Activated gamma-delta T cell (primary cell): ENCODE results near the gene ASIC4.

ENCODE experiments used
- DNase-seq: peaks from one replicate; lab custom pipeline; 2025; lab: John Stamatoyannopoulos, UW

ASIC4 gene

DNA sequence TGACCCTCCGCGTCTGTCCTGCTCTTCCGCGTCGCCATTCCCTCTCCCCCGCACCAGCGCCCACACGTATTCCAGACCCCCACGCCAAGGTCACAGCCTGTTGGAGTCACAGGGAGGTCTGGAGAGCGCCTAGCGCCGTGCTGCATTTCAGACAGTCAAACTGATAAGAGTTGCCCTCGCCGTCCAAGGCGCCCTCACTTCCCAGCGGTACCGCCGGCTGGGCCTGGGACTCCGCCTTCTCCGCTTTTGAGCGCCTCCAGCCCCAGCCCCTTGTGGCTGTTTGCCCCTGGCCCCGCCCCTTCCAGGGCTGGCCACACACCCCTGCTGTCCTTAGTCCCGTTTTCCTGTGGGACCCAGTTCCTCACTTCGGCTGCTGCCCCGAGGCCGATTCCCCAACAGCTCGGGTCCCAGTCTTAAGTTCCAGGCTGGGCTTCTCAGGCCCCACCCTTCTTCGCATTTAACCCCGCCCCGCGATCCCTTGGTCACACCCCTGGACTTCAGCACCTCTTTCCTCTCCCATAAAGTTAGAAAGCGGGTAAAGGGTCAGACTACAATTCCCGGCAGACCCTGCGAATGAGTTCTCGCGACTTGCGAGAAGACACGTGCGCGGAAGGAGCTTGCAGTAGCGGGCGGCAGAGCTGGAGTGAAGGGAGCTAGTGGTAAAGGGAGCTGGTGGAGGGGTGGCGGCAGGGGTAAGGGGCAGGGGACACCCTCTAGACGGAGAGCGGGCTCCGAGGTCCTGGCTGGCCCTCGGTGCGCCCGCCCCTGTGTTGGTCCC, 15.8 kb upstream of the ASIC4 start, which contains the start of gene GMPPA:
TSS of gene GMPPA (plus strand) at position 612 of the 778 bp plus-strand sequence. CDS start 1,085 bp downstream, outside the sequence.
- peak; percentile 49 for DNase-seq

DNA sequence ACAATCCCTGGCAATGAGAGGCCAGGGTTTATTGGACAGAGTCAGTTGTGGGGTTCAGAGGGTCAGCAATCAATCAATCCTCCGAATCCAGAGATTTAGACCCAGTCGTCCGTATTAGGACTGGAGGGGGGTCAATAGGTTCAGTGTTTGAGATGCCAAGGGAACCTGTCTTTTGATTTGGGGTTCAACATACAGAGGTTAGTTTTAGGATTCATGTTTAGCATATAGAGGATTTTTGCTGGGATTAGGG, 15.3 kb upstream of the ASIC4 start:
- no peak for DNase-seq

DNA sequence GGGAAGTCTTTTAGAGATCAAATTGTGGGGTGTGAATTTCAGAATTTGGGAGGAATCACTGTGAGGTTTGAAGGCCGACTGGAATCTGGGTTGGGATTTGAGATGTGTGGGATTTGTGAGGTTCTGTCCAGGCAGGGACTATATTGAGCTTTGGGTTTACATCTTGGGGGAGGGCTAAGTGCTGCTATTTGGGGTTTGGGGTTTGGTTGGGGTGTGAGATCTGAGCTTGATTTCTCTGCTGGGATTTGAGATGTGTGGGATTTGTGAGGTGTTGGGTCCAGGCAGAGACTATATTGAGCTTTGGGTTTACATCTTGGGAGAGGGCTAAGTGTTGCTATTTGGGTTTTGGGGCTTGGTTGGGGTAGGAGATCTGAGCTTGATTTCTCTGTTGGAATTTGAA, 14.7 kb upstream of the ASIC4 start:
- no peak for DNase-seq

DNA sequence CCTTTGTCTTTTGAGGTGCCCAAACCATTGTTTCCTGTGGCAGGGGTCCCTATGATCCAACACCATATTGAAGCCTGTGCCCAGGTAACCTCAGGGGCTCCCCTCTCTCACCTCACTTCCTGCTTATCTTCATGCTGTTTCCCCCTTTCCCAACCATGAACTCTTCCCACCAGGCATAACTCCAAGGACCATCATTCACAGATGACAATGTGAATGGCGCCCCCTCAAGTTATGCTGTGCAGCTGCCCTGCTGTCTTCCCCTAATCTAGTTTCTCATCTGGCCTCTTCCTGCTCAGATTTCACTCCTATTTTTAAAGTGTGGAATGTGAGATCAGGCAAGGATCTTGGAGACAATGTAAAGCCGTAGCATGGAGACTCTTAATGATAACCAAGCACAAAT, 14.1 kb upstream of the ASIC4 start:
- no peak for DNase-seq

DNA sequence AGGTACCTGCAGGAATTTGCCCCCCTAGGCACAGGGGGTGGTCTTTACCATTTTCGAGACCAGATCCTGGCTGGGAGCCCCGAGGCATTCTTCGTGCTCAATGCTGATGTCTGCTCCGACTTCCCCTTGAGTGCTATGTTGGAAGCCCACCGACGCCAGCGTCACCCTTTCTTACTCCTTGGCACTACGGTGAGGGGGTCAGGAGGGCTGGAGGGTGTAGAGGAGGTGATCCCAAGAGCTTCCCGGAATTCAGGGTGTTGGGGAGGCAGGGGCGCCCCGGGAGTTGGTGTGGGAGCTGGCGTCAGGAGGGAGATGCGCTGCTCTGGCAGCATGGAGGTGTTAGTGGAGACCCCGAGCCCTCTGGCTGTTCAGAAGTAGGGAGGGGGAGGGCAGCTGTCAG, 12.4 kb upstream of the ASIC4 start:
- no peak for DNase-seq

DNA sequence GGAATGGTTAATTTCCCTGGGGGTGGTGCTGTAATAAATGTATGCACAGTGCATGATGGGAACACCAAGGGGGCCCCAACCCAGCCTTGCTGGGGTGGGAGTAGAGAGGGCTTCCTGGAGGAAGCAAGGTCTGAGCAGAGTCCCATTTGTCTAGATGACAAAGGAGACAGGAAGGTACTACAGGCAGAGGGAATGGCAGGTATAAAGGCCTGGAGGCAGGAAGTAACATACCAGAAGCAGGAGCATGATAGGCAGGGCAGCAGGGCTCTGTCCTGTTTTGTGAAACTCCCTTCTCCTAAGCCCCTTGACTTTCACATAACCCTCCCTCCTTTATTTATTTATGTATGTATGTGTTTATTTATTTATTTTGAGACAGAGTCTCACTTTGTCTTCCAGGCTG, 11.7 kb upstream of the ASIC4 start:
- no peak for DNase-seq

DNA sequence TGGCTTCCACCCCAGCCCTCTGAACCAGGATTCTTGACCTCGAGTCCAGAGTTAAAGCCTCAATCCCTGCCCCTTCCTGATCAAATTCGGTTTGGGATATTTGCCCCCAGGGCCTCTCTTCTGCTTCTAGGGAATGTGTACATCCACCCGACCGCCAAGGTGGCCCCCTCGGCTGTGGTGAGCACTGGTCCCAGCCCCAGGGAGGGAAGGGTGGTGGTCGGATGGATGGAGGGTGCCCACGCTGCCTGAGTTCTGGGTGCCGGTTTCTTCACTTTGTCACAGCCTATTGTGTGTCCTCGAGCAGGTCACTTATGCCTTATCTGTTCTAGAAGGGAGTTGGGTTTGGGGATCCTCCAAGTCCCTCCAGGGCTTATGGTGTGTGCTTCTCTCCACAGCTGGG, 8.7 kb upstream of the ASIC4 start:
- DNase-seq: no peak

DNA sequence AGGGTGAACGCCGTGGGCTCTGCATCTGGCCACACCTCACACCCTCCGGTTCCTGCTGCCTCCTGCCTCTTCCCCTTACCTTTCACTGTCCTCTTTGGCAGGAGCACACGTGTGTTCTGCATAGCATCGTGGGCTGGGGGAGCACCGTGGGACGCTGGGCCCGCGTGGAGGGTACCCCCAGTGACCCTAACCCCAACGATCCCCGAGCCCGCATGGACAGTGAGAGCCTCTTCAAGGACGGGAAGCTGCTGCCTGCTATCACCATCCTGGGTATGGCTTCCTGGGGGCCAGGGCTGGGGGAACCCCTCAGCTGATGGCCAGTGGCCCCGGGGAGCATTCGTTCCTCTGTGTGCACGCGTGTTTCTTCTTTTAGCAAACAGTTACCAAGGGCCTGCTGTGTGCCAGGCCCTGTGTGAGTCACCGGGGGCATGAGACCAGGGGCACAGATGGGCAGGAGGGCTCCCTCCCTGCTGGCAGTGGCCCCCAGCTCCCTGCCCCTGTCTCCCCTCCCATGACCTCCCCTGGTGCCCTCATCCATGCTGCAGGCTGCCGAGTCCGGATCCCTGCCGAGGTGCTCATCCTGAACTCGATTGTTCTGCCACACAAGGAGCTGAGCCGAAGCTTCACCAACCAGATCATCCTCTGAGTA, 8.0 kb upstream of the ASIC4 start:
- DNase-seq: no peak

DNA sequence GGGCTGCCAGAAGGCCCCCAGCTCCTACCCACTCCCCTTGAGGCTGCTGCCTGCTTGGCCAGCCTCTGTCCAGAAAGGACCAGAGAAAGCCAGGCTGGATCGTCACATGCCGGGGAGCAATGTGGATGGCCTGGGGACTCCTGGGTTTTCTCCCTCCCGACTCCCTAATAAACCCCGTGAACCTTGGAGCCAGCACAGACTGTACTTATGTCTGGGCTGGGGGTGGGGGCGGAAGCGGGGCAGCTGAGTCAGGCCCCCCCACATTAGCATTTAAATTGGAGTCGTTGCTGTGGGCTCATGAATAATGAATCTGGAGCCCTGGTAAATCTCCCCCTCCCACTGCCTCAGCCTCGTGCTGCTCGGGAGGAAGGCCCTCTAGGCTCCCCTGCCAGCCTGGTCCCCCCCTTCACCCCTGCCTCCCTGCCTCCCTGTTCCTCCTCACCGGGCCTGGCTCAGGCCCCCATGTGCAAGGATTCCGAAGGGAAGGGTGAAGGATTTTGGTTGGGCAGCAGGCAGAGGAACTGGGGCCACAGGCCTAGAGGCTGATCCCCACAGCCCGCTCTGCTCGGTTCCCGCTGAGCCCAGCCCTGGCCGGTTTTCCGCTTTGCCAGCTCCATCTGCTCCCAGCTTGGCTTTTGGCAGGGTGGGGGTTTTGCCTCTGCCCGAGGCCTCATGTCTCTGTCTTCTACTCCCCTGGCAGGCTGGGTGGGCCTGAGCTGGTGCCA, 7.3 kb upstream of the ASIC4 start:
- DNase-seq: no peak

DNA sequence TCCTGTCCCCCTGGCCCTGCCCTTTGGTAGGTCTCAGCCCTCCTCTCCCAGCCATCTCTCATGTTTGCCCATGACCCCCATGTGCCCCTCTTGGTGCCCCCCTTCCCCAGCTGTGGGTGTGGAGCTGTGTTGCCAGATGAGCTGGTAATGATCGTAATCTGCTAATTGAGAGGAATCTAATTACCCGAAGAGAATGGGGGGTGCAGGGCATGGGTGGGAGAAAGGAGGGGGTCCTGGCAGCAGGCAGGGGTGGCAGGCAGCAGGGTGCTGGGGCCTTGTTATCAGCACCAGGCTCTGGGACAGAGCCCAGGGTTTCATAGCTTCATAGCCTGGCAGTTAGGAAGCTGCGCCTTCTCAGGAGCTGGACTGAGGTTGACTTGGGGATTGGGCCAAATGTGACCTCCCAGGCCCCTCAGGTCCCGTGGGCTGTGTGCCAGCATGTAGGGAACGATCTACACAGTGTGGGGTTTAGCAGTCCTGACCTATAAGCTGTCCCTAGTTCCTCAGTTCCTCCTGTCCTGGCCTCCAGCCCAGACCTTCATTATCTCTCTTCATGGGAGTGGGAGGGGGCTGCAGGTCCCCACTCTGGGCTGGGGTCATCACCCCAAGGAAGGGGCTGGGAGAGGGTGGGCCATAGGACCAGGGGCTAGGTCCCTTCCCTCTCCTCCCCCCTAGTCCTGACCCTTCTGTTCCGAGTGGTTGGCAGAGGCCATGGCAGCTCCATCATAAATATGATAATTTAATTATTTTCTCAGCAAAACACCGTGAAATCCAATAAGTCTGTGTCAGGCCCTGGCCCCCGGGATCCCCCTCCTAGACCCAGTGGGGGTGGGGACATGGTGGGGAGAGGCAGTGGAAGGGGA, 6.5 kb upstream of the ASIC4 start:
- no peak for DNase-seq

DNA sequence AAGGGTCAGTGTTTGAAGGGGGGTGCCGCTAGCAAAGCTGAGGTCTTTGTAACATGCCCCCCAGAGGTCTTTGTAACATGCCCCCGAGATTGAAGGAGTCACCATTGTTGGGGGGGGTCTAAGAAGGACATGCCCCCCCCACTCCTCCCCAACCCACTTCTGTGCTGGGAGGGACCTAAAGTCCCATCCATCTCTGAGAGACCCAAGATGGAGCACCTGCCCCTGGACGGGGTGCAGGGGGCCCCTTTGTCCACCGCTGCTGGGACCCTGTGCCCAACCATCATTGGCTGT, 5.9 kb upstream of the ASIC4 start:
- no peak for DNase-seq

DNA sequence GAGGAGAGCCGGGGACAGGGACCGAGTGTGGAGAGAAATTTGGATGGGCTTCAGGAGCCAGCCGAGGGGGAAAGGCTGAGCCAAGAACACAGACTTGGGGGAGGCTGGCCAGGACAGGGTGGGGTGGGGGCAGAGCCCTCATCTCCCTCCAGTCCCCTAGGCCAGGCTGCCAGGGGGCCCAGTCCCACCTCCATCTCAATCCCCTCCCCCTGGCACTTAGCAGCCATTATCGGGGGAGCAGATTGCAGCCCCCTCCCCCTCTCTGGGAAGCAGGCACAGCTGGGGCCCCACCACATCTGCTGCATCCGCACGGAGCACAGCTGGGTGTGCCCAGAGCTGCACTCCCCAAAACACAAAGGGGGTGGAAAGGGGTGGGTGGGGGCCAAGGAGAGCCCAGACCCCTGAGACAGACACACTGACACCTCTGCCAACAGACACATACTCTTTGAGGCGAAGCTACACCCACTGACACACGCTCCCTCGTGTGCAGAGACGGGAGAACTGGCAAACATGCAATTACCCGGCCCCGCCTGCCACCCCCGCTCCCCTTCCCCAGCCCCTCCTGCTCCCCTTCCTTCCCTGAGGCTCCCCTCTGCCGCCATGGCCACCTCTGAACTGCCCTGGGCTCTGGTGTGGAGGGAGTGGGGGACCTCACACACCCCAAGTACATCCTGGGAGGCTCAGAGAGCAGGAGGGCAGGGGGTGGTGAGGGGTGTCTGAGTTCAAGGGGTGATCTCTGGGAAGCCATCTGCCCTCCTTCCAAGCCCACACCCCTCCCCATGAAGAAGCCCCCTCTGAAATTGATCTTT, 5.1 kb upstream of the ASIC4 start:
- DNase-seq: no peak

DNA sequence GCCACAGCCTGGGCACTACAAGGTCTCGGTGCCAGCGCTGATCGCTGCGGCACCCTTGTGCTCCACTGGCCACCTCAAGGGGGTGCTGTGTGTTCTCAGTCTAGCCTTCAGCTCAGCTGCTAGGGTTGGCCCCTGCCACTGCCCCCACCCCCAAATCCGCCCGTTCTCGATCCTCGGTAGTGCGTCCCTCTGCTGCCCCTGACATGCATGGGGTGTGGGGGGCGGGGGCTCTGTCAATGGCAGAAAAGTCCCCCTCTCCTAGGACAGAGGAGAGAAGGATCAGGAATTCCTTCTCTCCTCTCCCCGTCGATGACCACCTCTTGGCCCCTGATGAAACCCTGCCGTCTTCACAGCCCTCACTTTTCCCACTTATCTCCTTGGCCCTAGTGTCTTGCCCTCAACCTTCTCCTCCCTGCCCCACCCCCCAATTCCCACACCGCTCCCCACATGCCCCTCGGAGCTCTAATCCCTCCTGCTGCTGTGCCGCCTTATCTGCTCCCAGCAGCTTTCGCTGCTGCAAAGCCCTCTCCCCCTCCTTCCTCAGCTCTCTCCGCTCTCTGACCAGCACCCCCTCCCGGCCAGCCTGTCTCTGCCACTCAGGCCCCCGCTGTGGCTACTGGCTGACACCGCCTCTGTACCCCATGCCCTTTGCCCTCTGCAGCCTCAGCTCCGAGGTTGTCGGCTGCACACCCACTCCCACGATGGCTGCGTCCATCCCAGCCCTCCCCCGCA, 4.3 kb upstream of the ASIC4 start:
- no peak for DNase-seq

DNA sequence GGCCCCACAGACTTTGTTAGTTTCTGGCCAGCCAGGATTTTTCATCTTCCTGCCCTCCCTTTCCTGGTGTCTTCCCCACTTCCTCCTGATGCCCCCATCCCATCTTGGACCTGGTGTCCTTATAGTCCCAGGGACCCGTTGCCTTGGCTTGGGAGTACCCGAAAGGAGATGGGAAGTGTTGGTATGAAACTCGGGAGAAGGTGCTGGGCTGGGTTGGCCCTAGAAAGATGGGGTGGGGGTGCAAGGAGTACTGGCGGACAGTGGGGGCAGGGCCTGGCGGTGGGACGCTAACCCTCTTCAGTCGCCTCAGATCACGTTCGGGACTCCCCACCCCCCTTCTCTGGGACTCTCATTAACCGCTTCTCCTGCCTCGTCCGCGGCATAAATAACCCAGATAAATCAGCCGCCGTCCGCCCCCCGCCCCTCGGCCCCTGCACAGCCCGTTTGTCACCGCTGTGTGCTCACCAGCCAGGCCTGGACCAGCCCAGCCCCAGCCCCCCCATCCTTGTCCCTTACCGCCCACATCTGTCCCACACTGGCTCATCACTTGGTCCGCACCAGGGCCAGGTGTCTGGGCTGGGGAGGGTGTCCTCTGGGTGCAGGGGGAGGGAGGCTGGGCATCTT, 3.7 kb upstream of the ASIC4 start:
- DNase-seq: no peak

DNA sequence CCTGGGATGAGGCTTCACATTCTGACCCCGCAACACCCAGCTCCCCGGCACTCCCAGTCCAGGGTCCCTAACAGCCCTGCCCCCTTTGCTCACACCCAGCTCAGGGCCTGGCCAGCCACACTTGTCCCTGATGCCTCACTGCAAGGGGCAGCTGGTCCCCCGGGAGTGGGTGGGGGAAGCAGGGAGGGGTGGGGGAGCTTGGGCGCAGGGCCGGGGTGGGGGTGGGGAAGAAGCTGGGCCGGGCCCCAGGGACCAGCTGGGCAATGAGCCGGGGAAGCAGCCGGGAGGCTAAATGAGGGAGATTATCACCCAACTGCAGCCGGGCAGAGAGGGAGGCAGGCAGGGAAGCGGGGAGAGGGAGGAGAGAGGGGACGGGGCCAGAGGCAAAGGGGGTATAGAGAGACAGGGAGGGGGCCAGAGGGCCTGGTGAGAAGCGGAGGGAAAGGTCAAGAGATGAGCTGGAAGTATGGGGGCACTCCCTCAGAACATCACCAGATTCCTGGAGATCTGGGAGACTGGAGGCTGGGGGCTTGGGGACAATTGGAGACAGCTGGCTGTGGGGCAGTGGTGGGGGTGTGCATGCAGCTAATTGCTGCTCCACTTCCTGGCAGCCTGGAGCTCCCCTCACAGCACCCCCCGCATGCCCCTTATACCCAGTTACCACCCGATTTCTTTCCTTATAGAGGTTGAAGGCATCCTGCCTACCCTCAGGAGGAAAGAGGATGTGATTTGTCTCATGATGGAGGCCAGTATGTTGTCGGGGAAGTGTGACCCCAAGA, 2.5 kb upstream of the ASIC4 start:
- DNase-seq: no peak

DNA sequence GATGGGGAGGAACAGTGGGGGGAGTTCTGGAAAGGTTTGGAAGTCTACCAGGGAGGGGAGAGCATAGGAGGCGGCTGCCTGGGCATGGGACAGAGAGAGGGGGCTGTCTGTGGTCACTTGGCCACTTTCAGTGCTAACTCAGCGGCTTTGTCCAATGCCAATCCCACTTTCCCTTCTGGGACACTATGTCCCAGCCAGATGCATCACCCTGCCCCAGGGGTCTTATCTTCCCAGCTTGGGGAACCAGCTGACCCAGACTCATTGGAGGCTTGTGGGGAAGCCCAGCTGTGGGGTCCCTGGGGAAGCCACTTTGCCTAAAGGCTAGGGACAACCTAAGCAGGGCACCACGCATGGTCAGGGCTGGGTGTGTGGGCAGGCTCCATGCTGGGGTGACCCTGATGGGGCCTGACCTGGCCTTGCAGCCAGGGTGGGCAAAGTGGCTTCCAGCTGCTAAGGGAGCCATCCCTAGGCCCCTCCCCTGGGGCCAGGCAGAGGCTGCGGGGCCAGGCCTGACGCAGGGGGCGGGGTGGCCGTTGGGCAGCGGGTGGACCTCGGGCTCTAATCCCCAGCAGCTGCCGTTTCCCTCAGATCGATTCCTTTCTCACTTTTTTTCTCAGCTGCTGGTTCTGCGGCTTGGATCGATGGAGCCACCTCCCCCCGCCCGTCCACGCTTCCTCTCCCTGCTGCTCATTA, 1.6 kb upstream of the ASIC4 start:
- DNase-seq: no peak

DNA sequence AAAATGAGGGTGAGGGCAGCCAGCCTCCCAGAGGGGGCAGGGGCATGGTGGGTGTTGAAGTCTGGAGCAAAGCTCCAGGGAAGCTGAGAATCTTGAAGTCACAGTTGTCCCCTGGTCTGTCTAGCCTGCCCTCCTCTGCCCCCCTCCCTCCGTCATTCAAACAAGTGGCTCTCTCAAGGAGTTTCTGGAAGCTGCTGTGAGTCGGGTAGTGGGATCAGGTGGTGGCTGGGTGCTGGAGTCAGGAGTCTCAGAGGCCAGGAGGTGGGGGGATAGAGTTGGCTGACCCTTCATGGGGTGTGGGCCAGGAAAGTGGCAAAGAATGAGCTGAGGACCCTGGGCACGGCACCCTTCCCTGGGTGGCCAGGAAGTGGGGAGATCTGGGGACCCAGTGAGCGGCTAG, 495 bp upstream of the ASIC4 start:
- no peak for DNase-seq

DNA sequence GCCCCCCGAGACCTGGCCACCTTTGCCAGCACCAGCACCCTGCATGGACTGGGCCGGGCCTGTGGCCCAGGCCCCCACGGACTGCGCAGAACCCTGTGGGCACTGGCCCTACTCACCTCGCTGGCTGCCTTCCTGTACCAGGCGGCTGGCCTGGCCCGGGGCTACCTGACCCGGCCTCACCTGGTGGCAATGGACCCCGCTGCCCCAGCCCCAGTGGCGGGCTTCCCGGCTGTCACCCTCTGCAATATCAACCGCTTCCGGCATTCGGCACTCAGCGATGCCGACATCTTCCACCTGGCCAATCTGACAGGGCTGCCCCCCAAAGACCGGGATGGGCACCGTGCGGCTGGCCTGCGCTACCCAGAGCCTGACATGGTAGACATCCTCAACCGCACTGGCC, 554 bp downstream of the ASIC4 start:
- DNase-seq: no peak
